ENCODE data around the gene HOOK1. TPM values are rescaled to one million over a fixed set of nuclear protein-coding genes. Genes with fewer than 3 reads are reported as not detected.

Gene HOOK1
- total RNA-seq, 1 donor from 2014 or later: 4.2 TPM

DNA sequence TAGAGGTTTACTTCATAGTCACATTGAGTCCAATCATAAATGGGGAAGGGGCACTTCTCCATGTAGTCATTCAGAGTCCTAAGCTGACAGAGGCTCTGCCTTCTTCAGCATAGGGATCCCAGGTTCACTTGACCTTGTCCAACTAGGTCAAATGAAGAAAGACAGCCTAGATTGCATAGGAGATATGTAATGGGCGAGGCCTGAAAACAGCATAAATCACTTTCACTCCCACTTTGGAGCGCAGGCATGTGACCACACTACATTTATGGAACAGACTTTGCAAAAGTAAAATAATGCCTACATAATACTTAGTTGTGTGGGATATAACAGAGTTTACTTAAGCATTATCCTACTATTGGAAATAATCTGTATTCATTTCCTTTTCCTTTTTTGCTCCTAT lies 51.7 kb downstream of the HOOK1 start:
- TF ChIP-seq, protein P1, sequence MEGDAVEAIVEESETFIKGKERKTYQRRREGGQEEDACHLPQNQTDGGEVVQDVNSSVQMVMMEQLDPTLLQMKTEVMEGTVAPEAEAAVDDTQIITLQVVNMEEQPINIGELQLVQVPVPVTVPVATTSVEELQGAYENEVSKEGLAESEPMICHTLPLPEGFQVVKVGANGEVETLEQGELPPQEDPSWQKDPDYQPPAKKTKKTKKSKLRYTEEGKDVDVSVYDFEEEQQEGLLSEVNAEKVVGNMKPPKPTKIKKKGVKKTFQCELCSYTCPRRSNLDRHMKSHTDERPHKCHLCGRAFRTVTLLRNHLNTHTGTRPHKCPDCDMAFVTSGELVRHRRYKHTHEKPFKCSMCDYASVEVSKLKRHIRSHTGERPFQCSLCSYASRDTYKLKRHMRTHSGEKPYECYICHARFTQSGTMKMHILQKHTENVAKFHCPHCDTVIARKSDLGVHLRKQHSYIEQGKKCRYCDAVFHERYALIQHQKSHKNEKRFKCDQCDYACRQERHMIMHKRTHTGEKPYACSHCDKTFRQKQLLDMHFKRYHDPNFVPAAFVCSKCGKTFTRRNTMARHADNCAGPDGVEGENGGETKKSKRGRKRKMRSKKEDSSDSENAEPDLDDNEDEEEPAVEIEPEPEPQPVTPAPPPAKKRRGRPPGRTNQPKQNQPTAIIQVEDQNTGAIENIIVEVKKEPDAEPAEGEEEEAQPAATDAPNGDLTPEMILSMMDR (conservative IDR thresholded peaks at IDR 0.05; ENCODE audit: low read depth, low read length): no peak
- H3K4me3 ChIP-seq (ENCODE audit: low read depth, low read length): no peak overlapping the region
- DNase-seq (ENCODE audit: low read depth): no peak

DNA sequence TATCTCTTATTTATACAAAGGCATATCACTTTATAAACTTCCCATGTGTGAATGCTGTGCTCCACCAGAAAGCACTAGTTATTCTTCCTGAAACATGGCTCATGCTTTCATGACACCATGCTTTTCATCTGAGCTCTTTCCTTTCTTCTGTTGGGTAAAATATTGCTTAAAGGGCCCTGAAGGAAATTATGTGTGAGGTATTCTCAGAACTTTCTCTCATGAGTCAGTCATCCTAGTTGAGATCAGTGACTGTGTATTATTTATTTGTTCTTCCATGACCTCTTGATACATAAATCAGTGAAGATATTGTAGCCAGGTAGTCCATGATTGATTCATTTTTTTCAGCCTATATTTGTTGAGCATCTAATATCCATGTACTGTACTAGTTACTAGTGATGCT lies 57.0 kb downstream of the HOOK1 start:
- DNase-seq (ENCODE audit: low read depth): no peak
- H3K4me3 ChIP-seq (ENCODE audit: low read depth, low read length): no peak overlapping the region
- TF ChIP-seq, protein P1 (conservative IDR thresholded peaks at IDR 0.05; ENCODE audit: low read depth, low read length): no peak

GRCh38 chr1:59877108-59877682 lies 62.4 kb downstream of the HOOK1 start:
- no peak for DNase-seq (ENCODE audit: low read depth)
- TF ChIP-seq, protein P1 (conservative IDR thresholded peaks at IDR 0.05; ENCODE audit: low read depth, low read length): no peak
- H3K4me3 ChIP-seq (ENCODE audit: low read depth, low read length): no peak overlapping the region

GRCh38 chr1:59878370-59878769 lies 63.6 kb downstream of the HOOK1 start:
- H3K4me3 ChIP-seq (ENCODE audit: low read depth, low read length): no peak overlapping the region
- TF ChIP-seq, protein P1 (conservative IDR thresholded peaks at IDR 0.05; ENCODE audit: low read depth, low read length): peak; percentile 9

DNA sequence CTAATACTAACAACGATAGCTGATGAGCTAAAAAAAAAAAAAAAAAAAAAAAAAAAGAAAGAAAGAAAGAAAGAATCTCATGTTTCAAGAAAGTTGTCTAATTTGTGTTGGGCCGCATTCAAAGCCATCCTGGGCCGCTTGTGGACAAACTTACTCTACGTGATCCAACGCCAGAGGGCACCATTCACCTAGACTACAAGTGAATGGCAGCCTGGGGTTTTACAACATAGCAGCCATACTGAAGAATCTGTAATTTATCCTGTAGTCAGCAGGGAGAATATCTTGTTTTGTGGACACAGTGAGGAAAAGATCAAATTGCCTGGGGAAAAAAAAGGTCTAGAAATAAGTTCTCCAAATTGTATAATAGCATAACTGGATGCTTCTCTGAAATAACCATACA lies 64.8 kb downstream of the HOOK1 start:
- peak; percentile 32 for DNase-seq (ENCODE audit: low read depth)
- TF ChIP-seq, protein P1 (conservative IDR thresholded peaks at IDR 0.05; ENCODE audit: low read depth, low read length): peak; percentile 77

More at GRCh38 chr1:59878370-59878769, 63.6 kb downstream of the HOOK1 start:
- no peak for DNase-seq (ENCODE audit: low read depth)

GRCh38 chr1:59879996-59880505 lies 65.3 kb downstream of the HOOK1 start:
- DNase-seq (ENCODE audit: low read depth): no peak
- TF ChIP-seq, protein P1 (conservative IDR thresholded peaks at IDR 0.05; ENCODE audit: low read depth, low read length): no peak
- no peak overlapping the region for H3K4me3 ChIP-seq (ENCODE audit: low read depth, low read length)

More for the DNA sequence above, 64.8 kb downstream of the HOOK1 start:
- no peak overlapping the region for H3K4me3 ChIP-seq (ENCODE audit: low read depth, low read length)

- TF ChIP-seq, protein P1 (conservative IDR thresholded peaks at IDR 0.05; ENCODE audit: low read depth, low read length): no peak
- DNase-seq (ENCODE audit: low read depth): no peak
- H3K4me3 ChIP-seq (ENCODE audit: low read depth, low read length): no peak overlapping the region
These were observed 66.0 kb downstream of the HOOK1 start for GRCh38 chr1:59880735-59881134.

All from epithelial cell of proximal tubule (primary cell).